ENCODE results near the gene RAB22A. TPM values are rescaled to one million over a fixed set of nuclear protein-coding genes. Genes with fewer than 3 reads are reported as not detected.

Gene RAB22A
- total RNA-seq, 1 experiment from 2014 or later = 13.8 TPM

GRCh38 chr20:58303547-58303946, 6.0 kb upstream of the RAB22A start:
- no peak for DNase-seq (ENCODE audit: low read depth)

GRCh38 chr20:58305061-58305460, 4.5 kb upstream of the RAB22A start:
- no peak for DNase-seq (ENCODE audit: low read depth)

- peak; percentile 94 for DNase-seq (ENCODE audit: low read depth)
These were observed 2.9 kb upstream of the RAB22A start for GRCh38 chr20:58306421-58307261.

- peak; percentile 5 for DNase-seq (ENCODE audit: low read depth)
These were observed 2.2 kb upstream of the RAB22A start for GRCh38 chr20:58307270-58307669.

GRCh38 chr20:58308290-58308679, 1.2 kb upstream of the RAB22A start:
- no peak for DNase-seq (ENCODE audit: low read depth)

- peak; percentile 56 for DNase-seq (ENCODE audit: low read depth)
These were observed 611 bp upstream of the RAB22A start for GRCh38 chr20:58308680-58309527.

GRCh38 chr20:58310291-58310782, 822 bp downstream of the RAB22A start:
- DNase-seq (ENCODE audit: low read depth) = peak; percentile 5

GRCh38 chr20:58312836-58313235, 3.3 kb downstream of the RAB22A start:
- DNase-seq (ENCODE audit: low read depth) = peak; percentile 4

- DNase-seq (ENCODE audit: low read depth) = no peak
These were observed 3.9 kb downstream of the RAB22A start for GRCh38 chr20:58313396-58313795.

GRCh38 chr20:58321205-58321604, 11.7 kb downstream of the RAB22A start:
- DNase-seq (ENCODE audit: low read depth) = no peak

GRCh38 chr20:58322083-58322482, 12.6 kb downstream of the RAB22A start:
- no peak for DNase-seq (ENCODE audit: low read depth)

- DNase-seq (ENCODE audit: low read depth) = no peak
These were observed 16.4 kb downstream of the RAB22A start for GRCh38 chr20:58325912-58326311.

GRCh38 chr20:58327211-58327610, 17.7 kb downstream of the RAB22A start:
- no peak for DNase-seq (ENCODE audit: low read depth)

- DNase-seq (ENCODE audit: low read depth) = no peak
These were observed 19.3 kb downstream of the RAB22A start for GRCh38 chr20:58328836-58329235.

- DNase-seq (ENCODE audit: low read depth) = no peak
These were observed 20.2 kb downstream of the RAB22A start for GRCh38 chr20:58329711-58330110.

GRCh38 chr20:58330249-58330648, 20.7 kb downstream of the RAB22A start:
- DNase-seq (ENCODE audit: low read depth) = no peak

GRCh38 chr20:58330687-58331086, 21.2 kb downstream of the RAB22A start:
- no peak for DNase-seq (ENCODE audit: low read depth)

- DNase-seq (ENCODE audit: low read depth) = no peak
These were observed 22.5 kb downstream of the RAB22A start for GRCh38 chr20:58331961-58332551.

GRCh38 chr20:58339741-58340140, 30.2 kb downstream of the RAB22A start:
- DNase-seq (ENCODE audit: low read depth) = no peak

- no peak for DNase-seq (ENCODE audit: low read depth)
These were observed 30.6 kb downstream of the RAB22A start for GRCh38 chr20:58340151-58340550.

- no peak for DNase-seq (ENCODE audit: low read depth)
These were observed 31.3 kb downstream of the RAB22A start for GRCh38 chr20:58340853-58341252.

Measured in Daoy (cell line).